Gastroesophageal sphincter (tissue), 4 donors: ENCODE data around the gene MYO15B. TPM values are rescaled to one million over a fixed set of nuclear protein-coding genes. Genes with fewer than 3 reads are reported as not detected.

Source experiments
- ATAC-seq: fragments of 150-250 bp; one replicate; pipeline ENCODE4 v1.9.1; 2016; ENCODE audit warnings: mild to moderate bottlenecking, moderate library complexity
- H3K27ac ChIP-seq, 4 donors: fragments of 200-600 bp; sonication (generic) in 3 of 4; 1 replicate in 3 of 4; 2 replicates in 1 of 4; pipeline ENCODE4 v1.5.1; 2016 to 2019
- H3K27me3 ChIP-seq: fragments of 200-600 bp; sonication (generic); one replicate; pipeline ENCODE4 v1.5.1; 2019
- H3K36me3 ChIP-seq, 2 donors: fragments of 200-600 bp; sonication (generic); one replicate each; pipeline ENCODE4 v1.5.1; 2019; ENCODE audit warnings: control low read depth in 1 of 2
- H3K4me1 ChIP-seq, 3 donors: fragments of 200-600 bp; sonication (generic); 1 replicate in 2 of 3; 2 replicates in 1 of 3; pipeline ENCODE4 v1.5.1; 2016 to 2019; ENCODE audit warnings: control low read depth in 2 of 3
- H3K4me3 ChIP-seq, 2 donors: fragments of 200-600 bp; sonication (generic); one replicate each; pipeline ENCODE4 v1.5.1; 2019; ENCODE audit warnings: mild to moderate bottlenecking in 1 of 2, moderate library complexity in 1 of 2
- H3K9me3 ChIP-seq, 3 donors: fragments of 200-600 bp; sonication (generic); one replicate each; pipeline ENCODE4 v1.5.1; 2017 to 2019; ENCODE audit warnings: control low read depth in 2 of 3
- CTCF ChIP-seq, 4 experiments: fragments of 200-600 bp in 2 of 4; fragments of 450-650 bp in 2 of 4; sonication (generic) in 1 of 4; IDR thresholded peaks; one replicate each; pipeline ENCODE4 v1.5.1; 2017 to 2019; ENCODE audit warnings: antibody characterized with exemption in 4 of 4, mild to moderate bottlenecking in 2 of 4, moderate library complexity in 2 of 4
- EP300 ChIP-seq: sonication (generic); formaldehyde crosslinking; IDR thresholded peaks from one replicate; pipeline ENCODE4 v1.6.1; 2017; ENCODE audit warnings: antibody characterized with exemption, mild to moderate bottlenecking
- POLR2A ChIP-seq, 2 donors: fragments of 450-650 bp; IDR thresholded peaks; one replicate each; pipeline ENCODE4 v1.6.1; 2017; ENCODE audit warnings: antibody characterized with exemption in 2 of 2, mild to moderate bottlenecking in 2 of 2, moderate library complexity in 1 of 2
- POLR2AphosphoS5 ChIP-seq: sonication (generic); formaldehyde crosslinking; IDR thresholded peaks from one replicate; pipeline ENCODE4 v1.6.1; 2017; ENCODE audit warnings: antibody characterized with exemption
- WGBS, 2 donors: methylation state at CpG; one replicate each; pipeline ENCODE4 v1.1.5; 2018; ENCODE audit warnings: low coverage in 1 of 2; 5-methylcytosine and 5-hydroxymethylcytosine counted together
- total RNA-seq, 4 donors: library from RNA; depleted of rRNA; stranded (reverse); fragments of >200 nt; gene quantifications; one replicate each; pipeline ENCODE4 v1.1.0, GENCODE V29; 2016

Gene MYO15B
- total RNA-seq, 4 donors from 2014 or later: 10.7 to 76.1 (median 50.8) TPM

- no peak overlapping the region for H3K4me3 ChIP-seq
- H3K4me1 ChIP-seq: no peaks in the 10 kb centered on the region
- H3K27me3 ChIP-seq: no peaks in the 10 kb centered on the region
- TF ChIP-seq POLR2AphosphoS5: no peak
- TF ChIP-seq CTCF (IDR thresholded peaks at IDR 0.05): peak in 3 of 4 experiments; percentile 30 to 59 (median 46)
- no peaks in the 10 kb centered on the region for H3K9me3 ChIP-seq
- WGBS, 2 donors: 44 to 50% methylated on average over 2 to 5 of the region's 6 CpGs
- ATAC-seq: no peak
- no peak overlapping the region for H3K27ac ChIP-seq
- H3K36me3 ChIP-seq: peaks cover 0 to 95% of the 10 kb centered on the region in 2 donors
Measured at GRCh38 chr17:75652934-75653549, 65.4 kb downstream of the MYO15B start.

GRCh38 chr17:75654176-75654575 is 66.6 kb downstream of the MYO15B start:
- Histone ChIP-seq H3K27ac (no peak overlapping the region), H3K4me3 (no peak overlapping the region), H3K36me3 (peaks cover 0 to 93% of the 10 kb centered on the region in 2 donors), H3K27me3 (no peaks in the 10 kb centered on the region), H3K4me1 (no peaks in the 10 kb centered on the region), H3K9me3 (no peaks in the 10 kb centered on the region)
- 39 to 47% methylated on average over 2 of the region's 2 CpGs for WGBS, 2 donors
- peak; percentile 22 for ATAC-seq
- TF ChIP-seq POLR2A (IDR thresholded peaks at IDR 0.05) (no peak), EP300 (no peak), CTCF (IDR thresholded peaks at IDR 0.05) (no peak), POLR2AphosphoS5 (no peak)

GRCh38 chr17:75658237-75658636 is 70.6 kb downstream of the MYO15B start:
- H3K9me3 ChIP-seq: no peaks in the 10 kb centered on the region
- peaks cover 0 to 93% of the 10 kb centered on the region in 2 donors for H3K36me3 ChIP-seq
- 50 to 80% methylated on average over 2 of the region's 5 CpGs for WGBS, 2 donors
- H3K4me1 ChIP-seq: no peaks in the 10 kb centered on the region
- no peak overlapping the region for H3K27ac ChIP-seq
- TF ChIP-seq POLR2A (IDR thresholded peaks at IDR 0.05): no peak
- TF ChIP-seq POLR2AphosphoS5: no peak
- TF ChIP-seq EP300: no peak
- no peak for TF ChIP-seq CTCF (IDR thresholded peaks at IDR 0.05)
- no peaks in the 10 kb centered on the region for H3K27me3 ChIP-seq
- no peak for ATAC-seq
- H3K4me3 ChIP-seq: no peak overlapping the region

GRCh38 chr17:75661531-75661930 is 73.9 kb downstream of the MYO15B start:
- Histone ChIP-seq H3K36me3 (peaks cover 0 to 74% of the 10 kb centered on the region in 2 donors), H3K27ac (no peak overlapping the region), H3K9me3 (no peaks in the 10 kb centered on the region), H3K27me3 (no peaks in the 10 kb centered on the region), H3K4me3 (no peak overlapping the region), H3K4me1 (peaks cover 0 to 11% (median 9%) of the 10 kb centered on the region in 3 donors)
- no peak for ATAC-seq
- 76% methylated on average over 3 of the region's 4 CpGs; no CpG with 5 or more reads in 1 of the 2 donors for WGBS, 2 donors
- TF ChIP-seq EP300 (no peak), POLR2AphosphoS5 (no peak), CTCF (IDR thresholded peaks at IDR 0.05) (no peak), POLR2A (IDR thresholded peaks at IDR 0.05) (no peak)

GRCh38 chr17:75662511-75662910 is 74.9 kb downstream of the MYO15B start:
- peaks cover 0 to 67% of the 10 kb centered on the region in 2 donors for H3K36me3 ChIP-seq
- ATAC-seq: no peak

More at GRCh38 chr17:75662511-75662910, 74.9 kb downstream of the MYO15B start:
- WGBS, 2 donors: 82 to 100% methylated on average over 2 to 6 of the region's 9 CpGs
- TF ChIP-seq POLR2AphosphoS5: no peak
- no peak for TF ChIP-seq POLR2A (IDR thresholded peaks at IDR 0.05)
- no peak for TF ChIP-seq CTCF (IDR thresholded peaks at IDR 0.05)
- TF ChIP-seq EP300: no peak
- Histone ChIP-seq H3K27ac (no peak overlapping the region), H3K4me1 (peaks cover 0 to 14% (median 9%) of the 10 kb centered on the region in 3 donors), H3K27me3 (no peaks in the 10 kb centered on the region), H3K9me3 (no peaks in the 10 kb centered on the region), H3K4me3 (no peak overlapping the region)
